CD8-positive, alpha-beta memory T cell (primary cell): Measurements from ENCODE around the gene GNB5. TPM values are rescaled to one million over a fixed set of nuclear protein-coding genes. Genes with fewer than 3 reads are reported as not detected.
A peak's percentile ranks its signal among the peaks of the same experiment; 100 is the strongest.

Experiments used
- CTCF ChIA-PET: fragments of 350-600 bp; sonication (Branson Sonifier 250); formaldehyde crosslinking; loops from one replicate; lab custom pipeline; 2021; ENCODE audit warnings: antibody characterized with exemption; lab: Charles Lee
- POLR2A ChIA-PET: fragments of 350-600 bp; sonication (Branson Sonifier 250); formaldehyde crosslinking; loops from one replicate; lab custom pipeline; 2021; ENCODE audit warnings: antibody characterized with exemption; lab: Charles Lee
- DNase-seq, 5 donors: peaks; one replicate each; pipeline versions ENCODE4 v3.0.0 to v3.0.0-alpha.2; 2020 to 2022; ENCODE audit warnings: mixed read lengths in 1 of 5
- H3K27ac ChIP-seq: one replicate; pipeline ENCODE4 v1.7.0; 2013; ENCODE audit warnings: low read depth, mild to moderate bottlenecking, low read length, moderate library complexity
- H3K27me3 ChIP-seq: 2 replicates; pipeline ENCODE4 v1.7.0; 2013; ENCODE audit warnings: low read length, mild to moderate bottlenecking; ENCODE audit not compliant: insufficient read depth, poor library complexity, severe bottlenecking
- H3K36me3 ChIP-seq: 2 replicates; pipeline ENCODE4 v1.7.0; 2013; ENCODE audit warnings: mild to moderate bottlenecking, low read length, moderate library complexity; ENCODE audit not compliant: insufficient read depth
- H3K4me1 ChIP-seq: 2 replicates; pipeline ENCODE4 v1.7.0; 2013; ENCODE audit warnings: mild to moderate bottlenecking, low read length, moderate library complexity; ENCODE audit not compliant: insufficient read depth
- H3K4me3 ChIP-seq: 2 replicates; pipeline ENCODE4 v1.7.0; 2013; ENCODE audit warnings: mild to moderate bottlenecking, low read length
- H3K9me3 ChIP-seq: 2 replicates; pipeline ENCODE4 v1.7.0; 2013; ENCODE audit warnings: mild to moderate bottlenecking, low read length
- H3K27ac Mint-ChIP-seq, 8 donors: one replicate each; pipeline ENCODE4 v1.8.0; 2020 to 2021; ENCODE audit warnings: mixed read lengths in 8 of 8, mild to moderate bottlenecking in 6 of 8, inconsistent platforms in 3 of 8, moderate library complexity in 3 of 8
- H3K27me3 Mint-ChIP-seq, 2 donors: one replicate each; pipeline ENCODE4 v1.8.0; 2020 to 2021; ENCODE audit warnings: mixed read lengths in 2 of 2, mild to moderate bottlenecking in 1 of 2, moderate library complexity in 1 of 2
- H3K36me3 Mint-ChIP-seq, 3 donors: one replicate each; pipeline ENCODE4 v1.8.0; 2020 to 2021; ENCODE audit warnings: mixed read lengths in 3 of 3, inconsistent platforms in 1 of 3, mild to moderate bottlenecking in 1 of 3
- H3K4me1 Mint-ChIP-seq, 3 donors: one replicate each; pipeline ENCODE4 v1.8.0; 2020 to 2021; ENCODE audit warnings: mixed read lengths in 3 of 3, inconsistent platforms in 1 of 3, mild to moderate bottlenecking in 1 of 3
- H3K4me3 Mint-ChIP-seq, 7 donors: one replicate each; pipeline ENCODE4 v1.8.0; 2020 to 2021; ENCODE audit warnings: mixed read lengths in 7 of 7, mild to moderate bottlenecking in 6 of 7, moderate library complexity in 4 of 7, inconsistent platforms in 2 of 7
- H3K9me3 Mint-ChIP-seq, 5 donors: one replicate each; pipeline ENCODE4 v1.8.0; 2020 to 2022; ENCODE audit warnings: mixed read lengths in 5 of 5, mild to moderate bottlenecking in 3 of 5, moderate library complexity in 2 of 5, inconsistent platforms in 1 of 5
- polyA plus RNA-seq: library from polyadenylated mRNA; unstranded; fragments of 300-500 nt; fragmentation: Illumina TruSeq; gene quantifications from one replicate; pipeline ENCODE4 v1.2.3, GENCODE V29; 2021
- total RNA-seq, 2 experiments: library from RNA; stranded (reverse); gene quantifications; one replicate each; pipeline ENCODE4 v1.2.3, GENCODE V29; 2021

Gene GNB5
- total and polyA plus RNA-seq, 3 experiments from 2014 or later, result 19.2 to 46.0 (median 21.7) TPM

DNA sequence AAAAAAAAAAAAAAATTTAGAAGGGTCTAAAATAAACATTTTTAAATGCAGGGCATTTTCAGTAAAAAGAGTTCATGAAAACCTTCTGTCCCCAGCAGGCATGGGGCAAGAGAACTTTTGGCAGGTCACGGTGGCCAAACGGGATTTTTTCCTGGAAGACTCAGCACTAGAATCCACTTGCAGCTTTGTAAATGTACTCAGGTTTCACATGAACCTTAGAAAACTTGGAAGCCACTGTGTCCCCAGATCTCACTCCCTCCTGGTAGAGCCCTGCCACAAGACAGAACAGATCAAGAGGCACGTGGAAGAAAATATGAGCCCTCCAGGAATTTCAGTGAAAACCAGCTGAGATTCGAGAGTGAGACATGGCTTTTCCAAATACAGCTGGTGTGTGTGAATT is 2.1 kb upstream of the GNB5 start:
- Mint-ChIP-seq H3K4me3 (no peak overlapping the region), H3K36me3 (peaks cover 0 to 2% (median 0%) of the 10 kb centered on the region in 3 donors), H3K4me1 (no peaks in the 10 kb centered on the region), H3K27ac (no peak overlapping the region), H3K9me3 (no peaks in the 10 kb centered on the region), H3K27me3 (no peaks in the 10 kb centered on the region)
- ChIA-PET POLR2A (no interaction called here), CTCF (interaction anchor here (1.0 to 1.5 kb wide), 4 partner anchors 15 to 34 kb away, joined by 3 to 4 read pairs (median 4); no protein-coding TSS in a partner anchor)
- no peak overlapping the region for H3K4me3 ChIP-seq
- no peak overlapping the region for H3K27ac ChIP-seq
- no peaks in the 10 kb centered on the region for H3K4me1 ChIP-seq
- H3K36me3 ChIP-seq, result no peaks in the 10 kb centered on the region
- H3K27me3 ChIP-seq, result no peaks in the 10 kb centered on the region
- H3K9me3 ChIP-seq, result no peaks in the 10 kb centered on the region
- no peak for DNase-seq

DNA sequence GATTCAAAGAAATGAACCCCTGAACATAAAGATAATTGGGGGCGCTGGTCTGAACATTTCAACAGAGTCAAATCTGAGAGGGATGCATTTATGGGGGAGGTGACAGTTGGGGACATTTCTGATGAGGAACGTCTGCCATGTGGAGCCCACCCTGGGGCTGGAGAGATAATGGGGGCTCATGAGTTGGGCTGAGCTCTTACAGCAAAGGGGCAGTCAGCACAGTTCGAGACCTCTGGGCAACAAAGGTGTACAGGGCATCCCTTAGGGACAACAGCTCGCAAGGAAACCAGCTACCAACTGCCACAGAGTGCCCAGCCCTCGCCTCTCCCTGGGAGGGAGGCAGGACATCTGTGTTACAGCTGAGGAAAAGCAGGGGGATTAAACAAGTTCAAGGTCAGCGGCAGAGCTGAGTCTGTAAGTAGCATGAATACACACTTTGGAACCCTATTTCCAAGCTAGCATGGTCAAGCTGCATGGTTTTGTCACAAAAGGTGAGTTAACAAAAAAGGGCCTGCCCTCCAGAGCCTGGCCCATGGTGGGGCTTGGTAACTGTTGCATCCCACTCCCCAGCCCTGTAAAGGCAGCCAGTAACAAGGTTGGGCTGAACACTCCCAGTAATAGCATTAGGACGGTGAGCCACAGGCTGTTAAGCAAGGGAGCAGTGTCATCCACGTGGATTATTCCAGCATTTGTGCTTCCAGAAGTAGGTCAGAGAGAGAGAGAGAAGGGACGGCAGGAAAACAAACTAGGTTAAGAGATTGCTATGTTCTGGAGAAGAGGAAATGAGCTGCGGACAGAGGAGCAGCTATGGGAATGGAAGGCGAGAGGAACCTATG is 4.3 kb downstream of the GNB5 start:
- H3K27ac ChIP-seq, result no peak overlapping the region
- H3K36me3 ChIP-seq, result no peaks in the 10 kb centered on the region
- peaks cover 0 to 8% (median 3%) of the 10 kb centered on the region in 3 donors for H3K36me3 Mint-ChIP-seq
- H3K4me3 Mint-ChIP-seq, result no peak overlapping the region
- no peaks in the 10 kb centered on the region for H3K27me3 Mint-ChIP-seq
- H3K4me3 ChIP-seq, result no peak overlapping the region
- H3K27me3 ChIP-seq, result no peaks in the 10 kb centered on the region
- H3K4me1 Mint-ChIP-seq, result peaks cover 4 to 11% (median 7%) of the 10 kb centered on the region in 3 donors
- H3K9me3 Mint-ChIP-seq, result no peaks in the 10 kb centered on the region
- H3K27ac Mint-ChIP-seq, result peak overlapping the region in 5 of 8 donors; percentile 2 to 22 (median 15)
- DNase-seq, result no peak
- no peaks in the 10 kb centered on the region for H3K4me1 ChIP-seq
- ChIA-PET POLR2A (interaction anchor here (0.5 kb wide), 1 partner anchor 289 kb away, joined by 10 read pairs; no protein-coding TSS in a partner anchor), CTCF (interaction anchor here (0.9 to 1.3 kb wide), 3 partner anchors 19 to 44 kb away, joined by 3 to 4 read pairs (median 3); no protein-coding TSS in a partner anchor)
- no peaks in the 10 kb centered on the region for H3K9me3 ChIP-seq

DNA sequence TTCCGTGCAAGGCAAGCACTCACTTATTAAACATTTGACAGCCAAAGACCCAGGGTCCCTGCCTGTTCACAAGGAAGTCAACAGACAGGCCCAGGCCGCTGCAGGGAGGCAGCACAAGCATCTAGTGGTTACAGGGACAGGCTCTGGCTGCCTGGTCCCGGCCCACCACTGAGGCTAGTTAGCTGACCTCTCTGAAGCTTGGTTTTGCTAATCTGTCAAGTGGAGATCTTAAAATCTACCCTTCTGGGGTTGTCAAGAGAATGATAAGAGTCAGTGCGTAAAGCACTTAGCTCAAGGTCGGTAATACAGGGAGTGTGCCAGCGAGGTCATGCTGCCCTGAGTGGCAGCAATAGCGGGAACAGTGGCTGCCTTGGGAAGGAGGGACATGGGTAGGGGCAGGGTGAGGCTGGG is 6.0 kb downstream of the GNB5 start:
- peaks cover 13 to 23% (median 14%) of the 10 kb centered on the region in 3 donors for H3K4me1 Mint-ChIP-seq
- Histone ChIP-seq H3K36me3 (no peaks in the 10 kb centered on the region), H3K27me3 (no peaks in the 10 kb centered on the region), H3K4me3 (no peak overlapping the region), H3K27ac (no peak overlapping the region), H3K9me3 (no peaks in the 10 kb centered on the region), H3K4me1 (peaks cover 8% of the 10 kb centered on the region)
- POLR2A ChIA-PET, result no interaction called here
- H3K27ac Mint-ChIP-seq, result no peak overlapping the region
- peaks cover 0 to 6% (median 5%) of the 10 kb centered on the region in 3 donors for H3K36me3 Mint-ChIP-seq
- CTCF ChIA-PET, result interaction anchor here (1.2 to 1.4 kb wide), 4 partner anchors 20 to 71 kb away, joined by 4 to 6 read pairs (median 5); no protein-coding TSS in a partner anchor
- no peak for DNase-seq
- H3K9me3 Mint-ChIP-seq, result no peaks in the 10 kb centered on the region
- no peaks in the 10 kb centered on the region for H3K27me3 Mint-ChIP-seq
- no peak overlapping the region for H3K4me3 Mint-ChIP-seq

GRCh38 chr15:52184721-52185120 is 6.5 kb downstream of the GNB5 start:
- no peak for DNase-seq
- Histone ChIP-seq H3K4me1 (peaks cover 8% of the 10 kb centered on the region), H3K4me3 (no peak overlapping the region), H3K9me3 (no peaks in the 10 kb centered on the region), H3K27ac (no peak overlapping the region), H3K36me3 (no peaks in the 10 kb centered on the region), H3K27me3 (no peaks in the 10 kb centered on the region)
- Mint-ChIP-seq H3K27me3 (no peaks in the 10 kb centered on the region), H3K36me3 (peaks cover 0 to 9% (median 6%) of the 10 kb centered on the region in 3 donors), H3K9me3 (no peaks in the 10 kb centered on the region), H3K4me1 (peaks cover 13 to 23% (median 14%) of the 10 kb centered on the region in 3 donors), H3K4me3 (no peak overlapping the region), H3K27ac (no peak overlapping the region)
- ChIA-PET CTCF (interaction anchor here (0.9 to 1.5 kb wide), 7 partner anchors 16 to 72 kb away, joined by 3 to 13 read pairs (median 5); no protein-coding TSS in a partner anchor), POLR2A (no interaction called here)

DNA sequence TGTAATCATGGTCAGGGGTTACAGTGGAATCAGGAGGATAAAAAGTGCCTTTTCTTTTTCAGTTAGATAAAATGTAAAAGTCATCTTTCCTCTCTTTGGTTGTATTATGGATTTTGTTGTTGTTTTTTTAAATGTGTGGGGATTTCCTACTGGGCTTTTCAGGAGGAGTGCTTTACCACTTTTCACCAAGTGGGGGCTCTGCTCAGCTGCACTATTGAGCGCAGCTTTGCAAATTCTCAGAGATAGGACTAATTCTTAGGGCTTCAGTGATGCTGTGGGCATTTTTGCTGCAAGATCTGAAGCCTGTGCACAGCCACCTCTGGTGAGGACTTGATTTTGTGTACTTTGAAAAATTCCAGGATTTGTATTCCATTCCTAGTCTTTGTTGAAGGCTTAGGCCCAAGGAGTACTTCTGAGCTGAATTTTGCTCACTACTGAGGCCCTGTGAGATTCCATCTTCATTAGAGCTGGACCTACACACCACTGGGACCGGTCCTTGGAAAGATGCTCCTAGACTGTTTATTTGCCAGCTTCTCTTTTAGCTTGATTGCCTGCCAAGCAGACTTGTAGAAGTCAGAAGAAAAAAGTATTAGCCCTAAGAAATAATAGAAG is 7.5 kb downstream of the GNB5 start:
- Histone ChIP-seq H3K27ac (no peak overlapping the region), H3K4me3 (no peak overlapping the region), H3K9me3 (no peaks in the 10 kb centered on the region), H3K36me3 (no peaks in the 10 kb centered on the region), H3K27me3 (no peaks in the 10 kb centered on the region), H3K4me1 (peaks cover 10% of the 10 kb centered on the region)
- peak in 1 of 5 donors; percentile 16 for DNase-seq
- Mint-ChIP-seq H3K36me3 (peaks cover 0 to 11% (median 6%) of the 10 kb centered on the region in 3 donors), H3K4me1 (peaks cover 17 to 29% (median 19%) of the 10 kb centered on the region in 3 donors), H3K4me3 (peak overlapping the region in 2 of 7 donors; percentile 2 to 17), H3K27me3 (no peaks in the 10 kb centered on the region), H3K9me3 (no peaks in the 10 kb centered on the region), H3K27ac (peak overlapping the region in 3 of 8 donors; percentile 44 to 66 (median 55))
- ChIA-PET POLR2A (interaction anchor here (0.5 kb wide), 1 partner anchor 35 kb away, joined by 4 read pairs; no protein-coding TSS in a partner anchor), CTCF (interaction anchor here (0.6 to 1.5 kb wide), 10 partner anchors 10 to 73 kb away, joined by 3 to 13 read pairs (median 3); no protein-coding TSS in a partner anchor)

DNA sequence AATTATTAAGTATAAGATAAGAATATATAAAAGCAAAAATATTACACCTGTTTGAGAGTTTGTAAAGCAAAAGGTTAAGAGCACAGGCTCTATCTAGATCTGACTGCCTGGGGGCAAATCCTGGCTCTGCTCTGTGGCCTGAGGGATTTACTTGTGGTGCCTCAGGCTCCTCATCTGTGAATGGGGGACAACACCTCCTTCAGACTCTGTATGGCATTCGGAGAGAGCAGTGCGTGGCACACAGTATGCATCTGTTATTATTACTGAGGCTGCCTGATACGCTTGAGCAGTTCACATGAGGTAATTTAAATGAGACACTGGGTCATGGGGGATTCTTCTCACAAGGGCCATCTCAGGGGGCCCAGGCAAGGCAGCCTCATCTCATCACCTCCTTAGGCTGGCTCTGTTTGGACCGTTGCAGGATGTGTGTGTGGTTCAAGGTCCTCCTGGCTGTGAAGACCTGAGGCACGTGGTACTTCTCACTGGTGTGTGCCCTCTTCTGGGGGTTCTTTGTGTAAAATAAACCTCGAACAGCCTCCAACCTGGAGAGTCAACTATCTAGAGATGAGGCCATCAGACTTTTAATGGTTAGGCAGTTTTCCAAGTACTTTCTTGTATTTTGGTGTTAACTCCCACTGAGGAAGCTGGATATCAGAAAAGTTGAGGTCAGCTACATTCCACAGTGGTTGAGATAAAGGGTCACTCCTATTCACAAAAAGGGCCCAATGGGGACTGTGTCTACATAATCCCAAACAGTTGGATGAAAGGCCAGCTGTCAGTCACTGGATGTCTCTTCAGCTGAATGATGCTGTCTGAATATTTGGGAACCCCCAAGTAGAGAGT is 9.0 kb downstream of the GNB5 start:
- Mint-ChIP-seq H3K27ac (peak overlapping the region in 7 of 8 donors; percentile 14 to 87 (median 47)), H3K9me3 (no peaks in the 10 kb centered on the region), H3K27me3 (no peaks in the 10 kb centered on the region), H3K4me1 (peaks cover 27 to 43% (median 33%) of the 10 kb centered on the region in 3 donors), H3K36me3 (peaks cover 0 to 12% (median 8%) of the 10 kb centered on the region in 3 donors), H3K4me3 (peak overlapping the region in 2 of 7 donors; percentile 20 to 69)
- H3K4me1 ChIP-seq, result peaks cover 20% of the 10 kb centered on the region
- H3K27me3 ChIP-seq, result no peaks in the 10 kb centered on the region
- H3K27ac ChIP-seq, result no peak overlapping the region
- POLR2A ChIA-PET, result no interaction called here
- no peak overlapping the region for H3K4me3 ChIP-seq
- no peaks in the 10 kb centered on the region for H3K36me3 ChIP-seq
- no peak for DNase-seq
- CTCF ChIA-PET, result interaction anchor here (1.0 kb wide), 1 partner anchor 45 kb away, joined by 3 read pairs; no protein-coding TSS in a partner anchor
- no peaks in the 10 kb centered on the region for H3K9me3 ChIP-seq

- no peak for DNase-seq
- Histone ChIP-seq H3K4me1 (peaks cover 20% of the 10 kb centered on the region), H3K36me3 (no peaks in the 10 kb centered on the region), H3K27ac (peak overlapping the region; percentile 99), H3K4me3 (peak overlapping the region; percentile 66), H3K9me3 (no peaks in the 10 kb centered on the region), H3K27me3 (no peaks in the 10 kb centered on the region)
- H3K36me3 Mint-ChIP-seq, result peaks cover 0 to 21% (median 8%) of the 10 kb centered on the region in 3 donors
- no peaks in the 10 kb centered on the region for H3K27me3 Mint-ChIP-seq
- POLR2A ChIA-PET, result interaction anchor here (0.6 to 2.1 kb wide), 7 partner anchors 23 to 498 kb away, joined by 3 to 24 read pairs (median 4); partner anchors contain the start of gene ATOSA
- peaks cover 33 to 51% (median 41%) of the 10 kb centered on the region in 3 donors for H3K4me1 Mint-ChIP-seq
- H3K9me3 Mint-ChIP-seq, result no peaks in the 10 kb centered on the region
- CTCF ChIA-PET, result interaction anchor here (1.0 to 3.9 kb wide), 7 partner anchors 8 to 45 kb away, joined by 4 to 26 read pairs (median 7); no protein-coding TSS in a partner anchor
- H3K4me3 Mint-ChIP-seq, result peak overlapping the region; percentile 89 to 98 (median 91)
- H3K27ac Mint-ChIP-seq, result peak overlapping the region; percentile 91 to 100 (median 97)
Observed at GRCh38 chr15:52180851-52181450, 10.2 kb downstream of the GNB5 start.
